Iris pigment epithelial cell (primary cell): ENCODE results near the gene PACS2.

ENCODE experiments used
- DNase-seq: peaks from one replicate; pipeline ENCODE4 v3.0.0-alpha.2; 2011; ENCODE audit warnings: low read depth

PACS2 gene

GRCh38 chr14:105445290-105445689 is 130.7 kb downstream of the PACS2 start:
- no peak for DNase-seq

- no peak for DNase-seq
Measured at GRCh38 chr14:105445901-105446845, 131.6 kb downstream of the PACS2 start.

GRCh38 chr14:105446971-105447370 is 132.4 kb downstream of the PACS2 start:
- no peak for DNase-seq
